Nephron (organoid): ENCODE results near the gene CTCFL.

Experiments
- H3K27ac Mint-ChIP-seq, 3 experiments: 2 replicates each; pipeline ENCODE4 v1.8.0; 2020; ENCODE audit warnings: mixed read lengths in 3 of 3, mild to moderate bottlenecking in 2 of 3, moderate library complexity in 1 of 3
- H3K27me3 Mint-ChIP-seq: 2 replicates; pipeline ENCODE4 v1.8.0; 2021; ENCODE audit warnings: low read depth, mild to moderate bottlenecking, moderate library complexity, mixed read lengths
- H3K36me3 Mint-ChIP-seq: 2 replicates; pipeline ENCODE4 v1.8.0; 2020; ENCODE audit warnings: low read depth, mixed read lengths
- H3K4me1 Mint-ChIP-seq: 2 replicates; pipeline ENCODE4 v1.8.0; 2020; ENCODE audit warnings: mixed read lengths
- H3K4me3 Mint-ChIP-seq, 3 experiments: 2 replicates each; pipeline ENCODE4 v1.8.0; 2020; ENCODE audit warnings: mild to moderate bottlenecking in 3 of 3, mixed read lengths in 3 of 3, moderate library complexity in 2 of 3
- H3K9me3 Mint-ChIP-seq: 2 replicates; pipeline ENCODE4 v1.8.0; 2020; ENCODE audit warnings: mixed read lengths
- CTCF ChIP-seq, 3 experiments: fragments of 200-600 bp; sonication (generic); IDR thresholded peaks; one replicate each; pipeline ENCODE4 v1.5.0; 2021; ENCODE audit warnings: antibody characterized with exemption in 3 of 3; ENCODE audit not compliant: unreplicated experiment in 3 of 3

Gene CTCFL

GRCh38 chr20:57509665-57510237 is 15.2 kb downstream of the CTCFL start:
- peaks cover 18% of the 10 kb centered on the region for H3K4me1 Mint-ChIP-seq
- H3K4me3 Mint-ChIP-seq: no peak overlapping the region
- no peaks in the 10 kb centered on the region for H3K36me3 Mint-ChIP-seq
- no peaks in the 10 kb centered on the region for H3K9me3 Mint-ChIP-seq
- H3K27me3 Mint-ChIP-seq: peaks cover 9% of the 10 kb centered on the region
- H3K27ac Mint-ChIP-seq: no peak overlapping the region
- TF ChIP-seq CTCF (IDR thresholded peaks at IDR 0.05; ENCODE audit: unreplicated experiment in 3 of 3): peak; percentile 34 to 40 (median 37)

- peaks cover 9% of the 10 kb centered on the region for H3K27me3 Mint-ChIP-seq
- peaks cover 13% of the 10 kb centered on the region for H3K4me1 Mint-ChIP-seq
- H3K36me3 Mint-ChIP-seq: no peaks in the 10 kb centered on the region
- H3K4me3 Mint-ChIP-seq: no peak overlapping the region
- no peaks in the 10 kb centered on the region for H3K9me3 Mint-ChIP-seq
- TF ChIP-seq CTCF (IDR thresholded peaks at IDR 0.05; ENCODE audit: unreplicated experiment in 3 of 3): no peak
- H3K27ac Mint-ChIP-seq: no peak overlapping the region
Measured at GRCh38 chr20:57508831-57509230, 16.1 kb downstream of the CTCFL start.

- no peak overlapping the region for H3K4me3 Mint-ChIP-seq
- H3K36me3 Mint-ChIP-seq: no peaks in the 10 kb centered on the region
- H3K9me3 Mint-ChIP-seq: no peaks in the 10 kb centered on the region
- H3K4me1 Mint-ChIP-seq: peaks cover 13% of the 10 kb centered on the region
- peaks cover 10% of the 10 kb centered on the region for H3K27me3 Mint-ChIP-seq
- no peak overlapping the region for H3K27ac Mint-ChIP-seq
- TF ChIP-seq CTCF (IDR thresholded peaks at IDR 0.05; ENCODE audit: unreplicated experiment in 3 of 3): no peak
Measured at GRCh38 chr20:57508381-57508780, 16.6 kb downstream of the CTCFL start.

GRCh38 chr20:57507477-57507876 is 17.5 kb downstream of the CTCFL start:
- Mint-ChIP-seq H3K9me3 (no peaks in the 10 kb centered on the region), H3K36me3 (no peaks in the 10 kb centered on the region), H3K4me1 (peaks cover 13% of the 10 kb centered on the region), H3K27me3 (peaks cover 14% of the 10 kb centered on the region), H3K27ac (no peak overlapping the region), H3K4me3 (no peak overlapping the region)
- no peak for TF ChIP-seq CTCF (IDR thresholded peaks at IDR 0.05; ENCODE audit: unreplicated experiment in 3 of 3)

- peak overlapping the region in 1 of 3 experiments; percentile 6 for H3K27ac Mint-ChIP-seq
- H3K36me3 Mint-ChIP-seq: no peaks in the 10 kb centered on the region
- no peak for TF ChIP-seq CTCF (IDR thresholded peaks at IDR 0.05; ENCODE audit: unreplicated experiment in 3 of 3)
- H3K9me3 Mint-ChIP-seq: no peaks in the 10 kb centered on the region
- H3K4me1 Mint-ChIP-seq: peaks cover 21% of the 10 kb centered on the region
- peaks cover 18% of the 10 kb centered on the region for H3K27me3 Mint-ChIP-seq
- H3K4me3 Mint-ChIP-seq: no peak overlapping the region
Measured at GRCh38 chr20:57505979-57506378, 19.0 kb downstream of the CTCFL start.

- Mint-ChIP-seq H3K4me1 (peaks cover 23% of the 10 kb centered on the region), H3K27ac (peak overlapping the region in 1 of 3 experiments; percentile 29), H3K4me3 (no peak overlapping the region), H3K27me3 (peaks cover 16% of the 10 kb centered on the region), H3K36me3 (no peaks in the 10 kb centered on the region), H3K9me3 (no peaks in the 10 kb centered on the region)
- no peak for TF ChIP-seq CTCF (IDR thresholded peaks at IDR 0.05; ENCODE audit: unreplicated experiment in 3 of 3)
Measured at GRCh38 chr20:57504411-57504810, 20.5 kb downstream of the CTCFL start.
